ENCODE results near the gene PLCB4. TPM values are rescaled to one million over a fixed set of nuclear protein-coding genes. Genes with fewer than 3 reads are reported as not detected.

PLCB4 gene
- total RNA-seq, 2 experiments from 2014 or later: not detected

- ChIA-PET CTCF (no interaction called here), POLR2A (interaction anchor here (0.6 kb wide), 1 partner anchor 12 kb away, joined by 5 read pairs; no protein-coding TSS in a partner anchor)
- Mint-ChIP-seq H3K27me3 (peaks cover 5% of the 10 kb centered on the region), H3K27ac (no peak overlapping the region), H3K4me3 (no peak overlapping the region), H3K36me3 (ENCODE audit: low read depth) (no peaks in the 10 kb centered on the region), H3K9me3 (no peaks in the 10 kb centered on the region), H3K4me1 (peaks cover 3% of the 10 kb centered on the region)
- DNase-seq: no peak
Measured at GRCh38 chr20:9160331-9160730, 91.4 kb downstream of the PLCB4 start.

- POLR2A ChIA-PET: interaction anchor here (0.6 kb wide), 1 partner anchor 12 kb away, joined by 5 read pairs; no protein-coding TSS in a partner anchor
- CTCF ChIA-PET: no interaction called here
- no peak for DNase-seq
- H3K36me3 Mint-ChIP-seq (ENCODE audit: low read depth): no peaks in the 10 kb centered on the region
- peaks cover 3% of the 10 kb centered on the region for H3K4me1 Mint-ChIP-seq
- H3K4me3 Mint-ChIP-seq: no peak overlapping the region
- peaks cover 5% of the 10 kb centered on the region for H3K27me3 Mint-ChIP-seq
- no peak overlapping the region for H3K27ac Mint-ChIP-seq
- no peaks in the 10 kb centered on the region for H3K9me3 Mint-ChIP-seq
Measured at GRCh38 chr20:9160757-9161156, 91.9 kb downstream of the PLCB4 start.

DNA sequence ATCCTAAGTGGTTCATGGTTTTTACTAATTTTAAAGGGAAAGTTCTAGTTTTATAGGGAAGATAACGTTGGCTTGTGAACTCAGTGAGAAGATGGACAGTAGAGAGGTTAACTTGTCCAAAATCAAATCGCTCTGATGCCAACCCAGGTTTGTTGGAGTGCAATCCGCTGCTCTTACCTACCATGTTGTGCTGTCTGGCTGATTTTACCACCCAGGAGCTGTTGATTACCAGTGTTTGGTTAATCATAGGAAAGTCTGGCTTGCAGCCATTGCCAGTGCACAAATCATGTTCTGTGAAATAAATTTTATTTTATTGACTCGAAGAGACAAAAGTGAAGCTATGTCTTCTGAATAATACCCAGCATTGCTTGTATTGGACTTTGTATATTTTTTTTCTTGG is 92.4 kb downstream of the PLCB4 start:
- POLR2A ChIA-PET: interaction anchor here (0.6 kb wide), 1 partner anchor 13 kb away, joined by 5 read pairs; no protein-coding TSS in a partner anchor

DNA sequence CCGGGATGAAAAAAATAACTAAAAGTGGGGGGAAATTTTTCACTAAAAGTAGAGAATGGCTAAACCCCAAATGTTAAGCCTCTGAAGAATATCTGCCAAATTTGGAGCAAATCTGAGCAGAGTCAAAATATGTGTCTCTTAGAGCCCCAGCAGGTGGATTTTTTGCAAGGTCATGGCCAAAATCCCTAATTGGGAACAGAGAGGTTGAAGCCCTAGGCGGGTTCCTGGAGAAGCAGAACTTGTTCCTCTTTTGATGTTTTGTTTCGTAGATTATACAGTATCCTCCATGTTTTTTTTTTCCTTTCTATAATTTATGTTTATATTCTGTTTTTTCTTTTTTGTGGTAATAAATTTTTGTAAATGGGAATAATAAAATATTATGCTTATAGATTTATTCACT is 94.4 kb downstream of the PLCB4 start:
- ChIA-PET POLR2A (no interaction called here), CTCF (no interaction called here)
- no peak overlapping the region for H3K4me3 Mint-ChIP-seq
- no peak for DNase-seq
- H3K27me3 Mint-ChIP-seq: peaks cover 5% of the 10 kb centered on the region
- no peak overlapping the region for H3K27ac Mint-ChIP-seq
- peaks cover 3% of the 10 kb centered on the region for H3K4me1 Mint-ChIP-seq
- H3K9me3 Mint-ChIP-seq: no peaks in the 10 kb centered on the region
- no peaks in the 10 kb centered on the region for H3K36me3 Mint-ChIP-seq (ENCODE audit: low read depth)

More for the DNA sequence above, 92.4 kb downstream of the PLCB4 start:
- Mint-ChIP-seq H3K9me3 (no peaks in the 10 kb centered on the region), H3K4me1 (peaks cover 3% of the 10 kb centered on the region), H3K4me3 (no peak overlapping the region), H3K27me3 (peaks cover 5% of the 10 kb centered on the region), H3K36me3 (ENCODE audit: low read depth) (no peaks in the 10 kb centered on the region), H3K27ac (no peak overlapping the region)
- no peak for DNase-seq
- CTCF ChIA-PET: no interaction called here

DNA sequence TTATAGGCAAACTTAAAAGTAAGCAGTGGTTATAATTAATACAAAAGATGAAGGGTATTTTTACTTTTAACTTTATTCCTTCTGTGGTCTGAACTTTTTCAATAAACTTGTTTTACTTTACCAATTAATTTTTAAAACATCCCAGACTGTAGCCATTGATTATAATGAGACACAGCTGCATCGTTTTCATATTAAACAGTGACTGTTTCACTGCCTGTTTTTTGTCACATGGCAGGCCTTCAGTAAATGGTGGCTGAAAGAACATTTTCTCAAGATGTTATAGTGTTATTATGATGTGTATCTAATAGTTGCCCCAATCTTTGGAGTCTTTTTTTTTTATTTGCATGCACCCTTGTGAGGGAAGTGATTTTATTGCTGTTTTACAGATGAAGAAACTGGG is 95.1 kb downstream of the PLCB4 start:
- no peaks in the 10 kb centered on the region for H3K36me3 Mint-ChIP-seq (ENCODE audit: low read depth)
- peaks cover 5% of the 10 kb centered on the region for H3K27me3 Mint-ChIP-seq
- POLR2A ChIA-PET: no interaction called here
- H3K4me3 Mint-ChIP-seq: no peak overlapping the region
- H3K4me1 Mint-ChIP-seq: peaks cover 3% of the 10 kb centered on the region
- H3K27ac Mint-ChIP-seq: no peak overlapping the region
- CTCF ChIA-PET: no interaction called here
- H3K9me3 Mint-ChIP-seq: no peaks in the 10 kb centered on the region
- DNase-seq: no peak

DNA sequence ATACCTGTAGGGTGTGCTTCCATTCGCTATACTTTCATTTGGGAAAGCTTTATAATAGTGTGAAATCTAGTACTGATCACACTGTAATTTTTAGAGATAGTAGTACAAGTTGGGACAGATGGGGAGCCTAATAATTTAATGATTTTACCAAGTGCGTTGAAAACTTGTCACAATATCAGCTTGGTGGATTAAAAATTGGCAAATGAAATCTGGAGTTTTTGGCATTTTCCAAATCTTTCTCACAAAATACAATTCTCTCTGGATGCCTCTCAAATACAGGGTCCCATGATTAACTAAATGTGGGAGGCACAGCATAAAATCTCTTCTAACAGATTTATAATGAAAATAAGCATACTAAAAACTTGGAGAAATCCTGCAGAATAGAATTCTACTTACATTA is 96.4 kb downstream of the PLCB4 start:
- H3K27ac Mint-ChIP-seq: no peak overlapping the region
- H3K36me3 Mint-ChIP-seq (ENCODE audit: low read depth): no peaks in the 10 kb centered on the region
- H3K4me3 Mint-ChIP-seq: no peak overlapping the region
- peaks cover 3% of the 10 kb centered on the region for H3K27me3 Mint-ChIP-seq
- POLR2A ChIA-PET: no interaction called here
- peaks cover 3% of the 10 kb centered on the region for H3K4me1 Mint-ChIP-seq
- H3K9me3 Mint-ChIP-seq: no peaks in the 10 kb centered on the region
- CTCF ChIA-PET: no interaction called here
- DNase-seq: no peak

DNA sequence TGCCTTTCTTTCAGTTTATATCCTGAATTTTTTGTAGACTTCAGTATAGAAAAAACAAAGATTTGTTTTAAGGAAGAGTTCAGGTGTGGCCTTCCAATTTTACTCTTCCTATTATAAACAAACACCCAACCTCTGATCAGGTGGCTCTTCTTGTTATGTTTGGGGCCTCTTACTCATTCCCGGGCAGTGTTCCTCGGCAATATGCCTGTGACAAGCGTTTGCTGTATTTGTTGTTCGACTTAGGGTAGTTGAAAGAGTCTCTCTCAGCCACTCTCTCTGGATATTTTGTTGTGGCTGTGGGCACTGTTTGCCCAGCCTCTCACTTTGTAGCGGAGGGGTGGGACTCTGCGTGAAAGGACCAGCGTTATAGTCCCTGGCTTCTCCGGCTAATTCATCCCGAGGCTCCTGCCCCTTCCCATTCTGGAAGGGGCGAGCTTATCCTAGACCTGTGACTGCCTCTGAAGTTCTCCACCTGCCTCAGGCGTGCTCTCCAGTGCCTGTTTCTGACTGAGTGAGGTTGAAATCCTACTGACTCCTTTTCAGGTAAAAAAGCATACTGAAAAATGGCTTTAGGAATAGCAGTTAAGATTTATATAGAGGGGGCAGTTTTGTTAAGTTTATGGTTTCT is 97.4 kb downstream of the PLCB4 start:
- no peak overlapping the region for H3K27ac Mint-ChIP-seq
- no peak overlapping the region for H3K4me3 Mint-ChIP-seq
- ChIA-PET CTCF (no interaction called here), POLR2A (no interaction called here)
- no peaks in the 10 kb centered on the region for H3K4me1 Mint-ChIP-seq
- H3K9me3 Mint-ChIP-seq: no peaks in the 10 kb centered on the region
- DNase-seq: no peak
- no peaks in the 10 kb centered on the region for H3K27me3 Mint-ChIP-seq
- no peaks in the 10 kb centered on the region for H3K36me3 Mint-ChIP-seq (ENCODE audit: low read depth)

GRCh38 chr20:9169409-9169808 is 100.5 kb downstream of the PLCB4 start:
- no peak for DNase-seq
- H3K27me3 Mint-ChIP-seq: no peaks in the 10 kb centered on the region
- H3K27ac Mint-ChIP-seq: no peak overlapping the region
- ChIA-PET POLR2A (no interaction called here), CTCF (no interaction called here)
- no peak overlapping the region for H3K4me3 Mint-ChIP-seq
- no peaks in the 10 kb centered on the region for H3K9me3 Mint-ChIP-seq
- no peaks in the 10 kb centered on the region for H3K36me3 Mint-ChIP-seq (ENCODE audit: low read depth)
- no peaks in the 10 kb centered on the region for H3K4me1 Mint-ChIP-seq

DNA sequence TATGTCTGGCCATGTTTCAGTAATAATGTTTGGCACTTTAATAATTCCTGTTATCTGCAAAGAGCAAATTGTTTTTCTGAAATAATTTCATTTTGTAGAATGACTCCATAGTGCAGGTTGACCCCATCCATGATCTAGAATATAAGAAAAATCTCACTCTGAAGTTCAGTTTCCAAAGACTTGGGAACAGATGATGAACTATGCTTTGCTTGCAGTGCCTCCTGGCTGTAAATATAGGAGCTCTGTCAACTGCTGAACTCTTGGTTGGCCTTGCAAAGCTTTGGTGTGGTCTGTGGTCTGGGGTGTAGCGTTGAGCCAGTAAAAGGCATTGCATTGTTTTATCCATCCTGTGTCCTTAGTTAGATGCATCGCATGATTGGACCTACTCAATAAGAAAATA is 104.0 kb downstream of the PLCB4 start:
- Mint-ChIP-seq H3K4me3 (no peak overlapping the region), H3K27me3 (no peaks in the 10 kb centered on the region), H3K36me3 (ENCODE audit: low read depth) (no peaks in the 10 kb centered on the region), H3K9me3 (no peaks in the 10 kb centered on the region), H3K27ac (no peak overlapping the region), H3K4me1 (no peaks in the 10 kb centered on the region)
- no peak for DNase-seq
- ChIA-PET CTCF (no interaction called here), POLR2A (no interaction called here)

- Mint-ChIP-seq H3K9me3 (no peaks in the 10 kb centered on the region), H3K27me3 (no peaks in the 10 kb centered on the region), H3K4me1 (no peaks in the 10 kb centered on the region), H3K27ac (no peak overlapping the region), H3K4me3 (no peak overlapping the region), H3K36me3 (ENCODE audit: low read depth) (no peaks in the 10 kb centered on the region)
- CTCF ChIA-PET: no interaction called here
- POLR2A ChIA-PET: no interaction called here
- DNase-seq: no peak
Measured at GRCh38 chr20:9177278-9177677, 108.4 kb downstream of the PLCB4 start.

DNA sequence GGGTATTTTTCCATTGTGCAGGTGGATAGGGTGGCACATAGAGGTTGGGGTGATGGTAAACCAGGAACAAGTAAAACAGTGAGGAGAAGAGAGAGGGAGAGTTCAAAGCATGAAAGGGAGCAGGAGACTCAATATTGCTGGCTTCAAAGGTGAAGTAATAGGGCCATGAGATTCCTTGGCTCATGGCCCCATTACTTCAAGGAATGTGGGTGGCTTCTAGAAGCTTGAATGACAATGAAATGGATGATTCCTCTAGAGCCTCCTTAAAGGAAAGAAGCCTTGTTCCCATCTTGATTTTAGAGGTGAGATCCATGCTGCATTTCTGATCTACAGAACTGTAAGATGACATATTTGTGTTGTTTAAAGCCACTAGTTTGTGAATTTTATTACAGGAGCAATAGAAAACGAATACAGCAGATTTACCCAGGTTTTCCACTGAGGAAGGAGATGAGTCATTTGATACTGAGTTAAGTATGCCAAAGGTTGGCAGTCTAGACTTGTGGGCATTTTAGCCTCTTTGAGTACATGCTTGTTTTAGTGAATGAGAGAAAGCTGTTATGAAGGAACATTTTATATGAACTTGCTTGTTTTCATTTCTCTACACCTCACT is 110.4 kb downstream of the PLCB4 start:
- Mint-ChIP-seq H3K9me3 (no peaks in the 10 kb centered on the region), H3K4me1 (no peaks in the 10 kb centered on the region), H3K27me3 (no peaks in the 10 kb centered on the region), H3K27ac (no peak overlapping the region), H3K36me3 (ENCODE audit: low read depth) (no peaks in the 10 kb centered on the region), H3K4me3 (no peak overlapping the region)
- POLR2A ChIA-PET: no interaction called here
- no peak for DNase-seq
- CTCF ChIA-PET: no interaction called here

- H3K4me1 Mint-ChIP-seq: no peaks in the 10 kb centered on the region
- no peak for DNase-seq
- no peak overlapping the region for H3K27ac Mint-ChIP-seq
- no peaks in the 10 kb centered on the region for H3K27me3 Mint-ChIP-seq
- H3K4me3 Mint-ChIP-seq: no peak overlapping the region
- H3K9me3 Mint-ChIP-seq: no peaks in the 10 kb centered on the region
- CTCF ChIA-PET: no interaction called here
- no peaks in the 10 kb centered on the region for H3K36me3 Mint-ChIP-seq (ENCODE audit: low read depth)
- POLR2A ChIA-PET: no interaction called here
Measured at GRCh38 chr20:9179867-9180266, 111.0 kb downstream of the PLCB4 start.

DNA sequence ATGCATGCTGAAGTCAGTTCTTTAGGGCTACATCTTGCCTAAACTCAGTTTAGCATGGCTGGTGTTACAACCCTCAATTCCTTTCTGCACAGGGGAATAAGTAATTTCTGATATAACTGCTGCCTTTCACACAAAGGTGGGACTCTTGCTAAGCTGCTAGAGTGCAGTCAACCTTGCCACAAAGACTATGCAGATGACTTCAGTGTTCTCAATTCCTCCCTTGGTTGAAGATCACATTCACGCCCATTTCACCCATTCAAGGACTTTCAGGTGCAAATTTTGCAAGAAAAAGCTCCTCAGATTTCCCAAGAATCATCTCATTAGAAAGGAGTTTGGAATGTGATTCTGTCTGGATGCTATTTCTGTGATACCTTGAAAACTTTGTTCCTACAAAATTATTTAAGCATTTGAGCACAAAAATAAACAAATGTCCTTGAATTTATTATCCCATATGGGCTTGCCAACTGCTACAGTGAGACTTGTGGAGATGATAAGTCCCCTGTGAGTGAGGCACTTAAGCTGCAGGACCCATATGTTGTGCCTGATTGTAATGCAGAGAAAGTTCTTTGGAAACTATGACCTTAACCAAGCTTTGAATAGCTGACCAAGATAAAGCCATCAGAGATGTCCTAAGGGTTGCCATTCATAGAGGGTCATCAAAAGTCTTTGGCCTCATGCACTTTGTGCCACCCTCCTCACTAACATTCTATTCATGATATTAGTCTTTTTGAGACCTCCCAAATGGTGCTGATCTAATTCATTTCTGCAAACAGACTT is 111.8 kb downstream of the PLCB4 start:
- H3K9me3 Mint-ChIP-seq: no peaks in the 10 kb centered on the region
- POLR2A ChIA-PET: no interaction called here
- H3K27me3 Mint-ChIP-seq: no peaks in the 10 kb centered on the region
- no peaks in the 10 kb centered on the region for H3K4me1 Mint-ChIP-seq
- H3K4me3 Mint-ChIP-seq: no peak overlapping the region
- no peak overlapping the region for H3K27ac Mint-ChIP-seq
- no peaks in the 10 kb centered on the region for H3K36me3 Mint-ChIP-seq (ENCODE audit: low read depth)
- CTCF ChIA-PET: no interaction called here
- no peak for DNase-seq

Data from activated CD4-positive, alpha-beta T cell treated with anti-CD3 and anti-CD28 coated beads, Interleukin-2, amount 10 ng/mL, durations not matched to agents 7 days and 5 days (primary cell).